Muscle layer of colon (tissue), 2 donors: ENCODE results near the gene ADAMTS4.

Source experiments
- H3K27ac ChIP-seq: one replicate; pipeline ENCODE4 v1.7.0; 2013; ENCODE audit warnings: low read depth, mild to moderate bottlenecking, low read length, moderate library complexity
- H3K27me3 ChIP-seq, 2 donors: one replicate each; pipeline ENCODE4 v1.7.0; 2013; ENCODE audit warnings: low read length in 2 of 2, mild to moderate bottlenecking in 2 of 2; ENCODE audit not compliant: insufficient read depth in 2 of 2, control insufficient read depth in 1 of 2
- H3K36me3 ChIP-seq: one replicate; pipeline ENCODE4 v1.7.0; 2013; ENCODE audit warnings: mild to moderate bottlenecking, low read length; ENCODE audit not compliant: insufficient read depth
- H3K4me1 ChIP-seq: one replicate; pipeline ENCODE4 v1.7.0; 2013; ENCODE audit warnings: mild to moderate bottlenecking, low read length; ENCODE audit not compliant: insufficient read depth
- H3K4me3 ChIP-seq, 2 donors: one replicate each; pipeline ENCODE4 v1.7.0; 2013; ENCODE audit warnings: low read length in 2 of 2, low read depth in 1 of 2, mild to moderate bottlenecking in 1 of 2, moderate library complexity in 1 of 2
- H3K9ac ChIP-seq: one replicate; pipeline ENCODE4 v1.7.0; 2013; ENCODE audit warnings: low read length
- H3K9me3 ChIP-seq: one replicate; pipeline ENCODE4 v1.7.0; 2013; ENCODE audit warnings: mild to moderate bottlenecking, low read length
- donor health status: abdominal sarcoma.
- donor health status: Adenocarcinoma of cecum.

Gene ADAMTS4

GRCh38 chr1:161158316-161159010, 40.4 kb downstream of the ADAMTS4 start:
- Histone ChIP-seq H3K4me1 (peaks cover 32% of the 10 kb centered on the region), H3K36me3 (peaks cover 40% of the 10 kb centered on the region), H3K27me3 (no peaks in the 10 kb centered on the region), H3K27ac (peak overlapping the region; percentile 85), H3K4me3 (peak overlapping the region in 1 of 2 donors; percentile 64), H3K9ac (peak overlapping the region; percentile 79), H3K9me3 (no peaks in the 10 kb centered on the region)

GRCh38 chr1:161157867-161158266, 41.0 kb downstream of the ADAMTS4 start:
- Histone ChIP-seq H3K9ac (no peak overlapping the region), H3K36me3 (peaks cover 34% of the 10 kb centered on the region), H3K4me1 (peaks cover 35% of the 10 kb centered on the region), H3K4me3 (no peak overlapping the region), H3K27me3 (no peaks in the 10 kb centered on the region), H3K27ac (no peak overlapping the region), H3K9me3 (no peaks in the 10 kb centered on the region)

GRCh38 chr1:161153682-161154337, 45.0 kb downstream of the ADAMTS4 start, which contains the start of gene UFC1:
TSS of gene UFC1 (plus strand) at chr1:161153978. CDS start at chr1:161153998, 20 bp downstream.
- Histone ChIP-seq H3K27ac (peak within 1 kb of the TSS; percentile 89), H3K27me3 (no peaks in the 10 kb centered on the region), H3K4me3 (peak within 1 kb of the TSS; percentile 53 to 85), H3K4me1 (peaks cover 16% of the 10 kb centered on the region), H3K36me3 (peaks cover 15% of the 10 kb centered on the region), H3K9ac (peak within 1 kb of the TSS; percentile 92), H3K9me3 (no peaks in the 10 kb centered on the region)

GRCh38 chr1:161153176-161153575, 45.7 kb downstream of the ADAMTS4 start:
- peak overlapping the region in 1 of 2 donors; percentile 85 for H3K4me3 ChIP-seq
- H3K27ac ChIP-seq: peak overlapping the region; percentile 42

GRCh38 chr1:161145832-161146231, 53.0 kb downstream of the ADAMTS4 start:
- Histone ChIP-seq H3K36me3 (no peaks in the 10 kb centered on the region), H3K9ac (no peak overlapping the region), H3K27me3 (no peaks in the 10 kb centered on the region), H3K4me1 (no peaks in the 10 kb centered on the region), H3K9me3 (no peaks in the 10 kb centered on the region), H3K27ac (no peak overlapping the region), H3K4me3 (no peak overlapping the region)

More at GRCh38 chr1:161153176-161153575, 45.7 kb downstream of the ADAMTS4 start:
- Histone ChIP-seq H3K4me1 (peaks cover 11% of the 10 kb centered on the region), H3K36me3 (peaks cover 12% of the 10 kb centered on the region), H3K9ac (no peak overlapping the region), H3K9me3 (no peaks in the 10 kb centered on the region), H3K27me3 (no peaks in the 10 kb centered on the region)

- H3K9me3 ChIP-seq: no peaks in the 10 kb centered on the region
- no peaks in the 10 kb centered on the region for H3K36me3 ChIP-seq
- H3K9ac ChIP-seq: no peak overlapping the region
- no peak overlapping the region for H3K27ac ChIP-seq
- no peaks in the 10 kb centered on the region for H3K4me1 ChIP-seq
- no peaks in the 10 kb centered on the region for H3K27me3 ChIP-seq
- H3K4me3 ChIP-seq: no peak overlapping the region
These were observed 58.0 kb downstream of the ADAMTS4 start for GRCh38 chr1:161140755-161141400.

GRCh38 chr1:161139766-161140165, 59.1 kb downstream of the ADAMTS4 start:
- H3K9ac ChIP-seq: no peak overlapping the region
- no peaks in the 10 kb centered on the region for H3K4me1 ChIP-seq
- H3K27me3 ChIP-seq: no peaks in the 10 kb centered on the region
- H3K4me3 ChIP-seq: no peak overlapping the region
- no peaks in the 10 kb centered on the region for H3K36me3 ChIP-seq
- H3K27ac ChIP-seq: no peak overlapping the region
- no peaks in the 10 kb centered on the region for H3K9me3 ChIP-seq

- H3K9ac ChIP-seq: no peak overlapping the region
- no peaks in the 10 kb centered on the region for H3K36me3 ChIP-seq
- H3K9me3 ChIP-seq: no peaks in the 10 kb centered on the region
- no peak overlapping the region for H3K27ac ChIP-seq
- H3K4me1 ChIP-seq: peaks cover 7% of the 10 kb centered on the region
- no peaks in the 10 kb centered on the region for H3K27me3 ChIP-seq
- H3K4me3 ChIP-seq: no peak overlapping the region
These were observed 60.4 kb downstream of the ADAMTS4 start for GRCh38 chr1:161138431-161138830.

GRCh38 chr1:161137881-161138280, 61.0 kb downstream of the ADAMTS4 start:
- Histone ChIP-seq H3K9ac (no peak overlapping the region), H3K27ac (no peak overlapping the region), H3K27me3 (no peaks in the 10 kb centered on the region)

More at GRCh38 chr1:161137881-161138280, 61.0 kb downstream of the ADAMTS4 start:
- Histone ChIP-seq H3K4me1 (peaks cover 10% of the 10 kb centered on the region), H3K36me3 (no peaks in the 10 kb centered on the region), H3K9me3 (no peaks in the 10 kb centered on the region), H3K4me3 (no peak overlapping the region)
